ENCODE results near the gene CLCNKB. TPM values are rescaled to one million over a fixed set of nuclear protein-coding genes. Genes with fewer than 3 reads are reported as not detected.

Gene CLCNKB
- total and polyA plus RNA-seq, 2 donors (not counting 3 experiments of a cell fraction or from before 2014, with no cell fraction given): 0.18 TPM; not detected in 1

GRCh38 chr1:16015491-16015890 lies 28.1 kb upstream of the CLCNKB start:
- Histone ChIP-seq H3K4me2 (ENCODE audit: insufficient read depth, low read length) (no peak overlapping the region), H3K27ac (ENCODE audit: insufficient read depth, low read depth, low read length) (no peak overlapping the region), H3K9me1 (replicated peaks; ENCODE audit: control insufficient read depth, extremely low read depth, insufficient read depth, low read length) (no peaks in the 10 kb centered on the region), H3K36me3 (ENCODE audit: control insufficient read depth in 2 of 2, extremely low read depth in 1 of 2, insufficient read depth in 2 of 2, low read length in 2 of 2) (no peaks in the 10 kb centered on the region), H2AFZ (ENCODE audit: low read depth, low read length) (no peak overlapping the region), H4K20me1 (replicated peaks; ENCODE audit: control insufficient read depth, extremely low read depth, insufficient read depth, low read length) (no peaks in the 10 kb centered on the region), H3K9me3 (replicated peaks; ENCODE audit: control insufficient read depth, insufficient read depth, low read length) (no peaks in the 10 kb centered on the region), H3K27me3 (ENCODE audit: control insufficient read depth in 2 of 2, insufficient read depth in 2 of 2, low read length in 2 of 2) (no peaks in the 10 kb centered on the region), H3K4me3 (replicated peaks in 1 of 3; ENCODE audit: insufficient read depth in 1 of 3, low read depth in 1 of 3, low read length in 3 of 3) (no peak overlapping the region), H3K79me2 (ENCODE audit: control insufficient read depth, insufficient read depth, low read length) (no peaks in the 10 kb centered on the region), H3K4me1 (ENCODE audit: control insufficient read depth, extremely low read depth, insufficient read depth, low read length) (peaks cover 4% of the 10 kb centered on the region), H3K9ac (replicated peaks; ENCODE audit: extremely low read depth, insufficient read depth, low read length) (no peak overlapping the region)
- DNase-seq (ENCODE audit: low read depth, low spot score) (no peak), FAIRE-seq (no peak)
- dilution Hi-C loops (cut with MboI; ENCODE audit: extremely low pct_ligation_motif_present, low sequenced_read_pairs): no loop called here
- POLR2A ChIA-PET: no interaction called here
- BruUV-seq (replicated peaks): no TSS peak
- TF ChIP-seq CTCF (IDR thresholded peaks at IDR 0.05; ENCODE audit: extremely low read depth in 1 of 2, insufficient read depth in 1 of 2, low read depth in 1 of 2, low read length in 2 of 2) (no peak), POLR2A (IDR thresholded peaks at IDR 0.05; ENCODE audit: low read depth, low read length) (no peak), MAX (IDR thresholded peaks at IDR 0.05; ENCODE audit: insufficient read depth, insufficient read length) (no peak), POLR2AphosphoS5 (IDR thresholded peaks at IDR 0.05; ENCODE audit: insufficient read depth, low read depth, low read length) (no peak), MYC (IDR thresholded peaks at IDR 0.05; ENCODE audit: low read depth, low read length) (no peak), GATA2 (IDR thresholded peaks at IDR 0.05; ENCODE audit: insufficient read depth, insufficient read length, low read depth, low read length) (no peak), EZH2 (IDR thresholded peaks at IDR 0.05; ENCODE audit: borderline replicate concordance, low read depth, low read length, severe bottlenecking) (no peak), JUN (IDR thresholded peaks at IDR 0.05; ENCODE audit: borderline replicate concordance, insufficient read depth, insufficient read length, low read depth) (no peak), FOS (IDR thresholded peaks at IDR 0.05; ENCODE audit: borderline replicate concordance, insufficient read depth, low read length) (no peak)
- CTCF ChIA-PET: no interaction called here
- intact Hi-C loops (cut with micrococcal nuclease): no loop called here
